ENCODE measurements around the gene IL1F10. TPM values are rescaled to one million over a fixed set of nuclear protein-coding genes. Genes with fewer than 3 reads are reported as not detected.

The IL1F10 gene
- total RNA-seq, 1 experiment from 2014 or later = not detected

GRCh38 chr2:113098041-113098440 is 30.3 kb downstream of the IL1F10 start:
- H3K14ac ChIP-seq (ENCODE audit: insufficient read depth, low read length) = no peak overlapping the region
- Mint-ChIP-seq H3K9me3 (peaks cover 29 to 56% of the 10 kb centered on the region in 2 experiments), H3K4me3 (no peak overlapping the region), H3K4me1 (no peaks in the 10 kb centered on the region), H3K36me3 (ENCODE audit: insufficient read depth in 1 of 3, low read depth in 3 of 3) (peaks cover 0 to 4% (median 3%) of the 10 kb centered on the region in 3 experiments; a peak in 3 of 7 replicates), H3K27me3 (ENCODE audit: low read depth) (peaks cover 24% of the 10 kb centered on the region), H3K27ac (no peak overlapping the region)
- no peaks in the 10 kb centered on the region for H3K4me1 ChIP-seq (ENCODE audit: insufficient read depth, low read length)
- no peak overlapping the region for H2AK5ac ChIP-seq (ENCODE audit: insufficient read length, low read length)
- no peak overlapping the region for H2BK5ac ChIP-seq (ENCODE audit: insufficient read length, low read length)
- no peak overlapping the region for H4K8ac ChIP-seq (replicated peaks; ENCODE audit: insufficient read length, low read depth, low read length)
- H3K56ac ChIP-seq (ENCODE audit: insufficient read length, low read depth, low read length) = no peak overlapping the region
- no peak overlapping the region for H2AFZ ChIP-seq (ENCODE audit: low read length)
- no peak overlapping the region for H2BK12ac ChIP-seq (ENCODE audit: insufficient read length, low read depth, low read length)
- H3K18ac ChIP-seq (ENCODE audit: insufficient read length, low read depth, low read length) = no peak overlapping the region
- H3K27ac ChIP-seq (ENCODE audit: insufficient read length, low read depth, low read length) = no peak overlapping the region
- H4K5ac ChIP-seq (ENCODE audit: insufficient read length, low read depth, low read length) = no peak overlapping the region
- no peaks in the 10 kb centered on the region for H3K79me2 ChIP-seq (ENCODE audit: insufficient read depth, low read length)
- no peak overlapping the region for H2BK20ac ChIP-seq (ENCODE audit: low read depth, low read length, poor library complexity, severe bottlenecking)
- H4K91ac ChIP-seq (ENCODE audit: insufficient read length, low read depth, low read length) = no peak overlapping the region
- H3K9me3 ChIP-seq (ENCODE audit: control insufficient read depth, low read depth, low read length) = no peaks in the 10 kb centered on the region
- H3K4me2 ChIP-seq (ENCODE audit: insufficient read depth, insufficient read length, low read length) = no peak overlapping the region
- no peak overlapping the region for H3K4ac ChIP-seq (ENCODE audit: low read depth, low read length)
- H3T11ph ChIP-seq (ENCODE audit: low read length) = no peak overlapping the region
- TF ChIP-seq CTCF (conservative IDR thresholded peaks at IDR 0.05) = no peak
- no peaks in the 10 kb centered on the region for H4K20me1 ChIP-seq (ENCODE audit: control insufficient read depth, insufficient read depth, insufficient read length)
- no peak overlapping the region for H2BK15ac ChIP-seq (ENCODE audit: low read depth, low read length)
- H3K79me1 ChIP-seq (ENCODE audit: insufficient read depth, low read depth, low read length, poor library complexity, severe bottlenecking) = no peaks in the 10 kb centered on the region
- H3K23ac ChIP-seq (ENCODE audit: insufficient read length, low read depth, low read length) = no peak overlapping the region
- no CpG with 5 or more reads among the region's 4 CpGs for WGBS (ENCODE audit: extremely low coverage, insufficient read length, low lambda C conversion rate)
- H3K9ac ChIP-seq (ENCODE audit: extremely low read depth, insufficient read length, low read length) = no peak overlapping the region
- H3K23me2 ChIP-seq (ENCODE audit: insufficient read length, low read depth, low read length, poor library complexity, severe bottlenecking) = no peaks in the 10 kb centered on the region
- H2BK120ac ChIP-seq (ENCODE audit: low read depth, low read length, poor library complexity, severe bottlenecking) = no peak overlapping the region
- H3K27me3 ChIP-seq (ENCODE audit: insufficient read depth, low read length) = no peaks in the 10 kb centered on the region
- no peak for DNase-seq
